Keratinocyte (primary cell): ENCODE results near the gene TMEM35A. TPM values are rescaled to one million over a fixed set of nuclear protein-coding genes. Genes with fewer than 3 reads are reported as not detected.

Experiments
- DNase-seq: peaks from one replicate; pipeline ENCODE4 v3.0.0-alpha.2; 2011; ENCODE audit warnings: low read depth, missing footprints, low spot score
- FAIRE-seq: peaks from 2 replicates; lab custom pipeline; 2011; peaks lifted over from hg19 to GRCh38; lab: Jason Lieb, UNC
- H2AFZ ChIP-seq: 2 replicates; pipeline ENCODE4 v1.6.0; 2012; ENCODE audit warnings: low read length, control low read depth, inconsistent platforms; ENCODE audit not compliant: control insufficient read depth
- H3K27ac ChIP-seq: 2 replicates; pipeline ENCODE4 v1.5.1; 2011; ENCODE audit warnings: low read length; ENCODE audit not compliant: control insufficient read depth, insufficient read depth
- H3K27me3 ChIP-seq: 3 replicates; pipeline ENCODE4 v1.6.0; 2011; ENCODE audit warnings: low read length; ENCODE audit not compliant: control insufficient read depth, insufficient read depth; ENCODE audit errors: extremely low read depth
- H3K36me3 ChIP-seq, 2 experiments: 2 replicates in 1 of 2; 3 replicates in 1 of 2; pipeline ENCODE4 v1.5.1; 2011; ENCODE audit warnings: low read length in 2 of 2, mild to moderate bottlenecking in 1 of 2; ENCODE audit not compliant: control insufficient read depth in 2 of 2, insufficient read depth in 2 of 2; ENCODE audit errors: extremely low read depth in 1 of 2
- H3K4me1 ChIP-seq: 3 replicates; pipeline ENCODE4 v1.5.1; 2011; ENCODE audit warnings: low read length; ENCODE audit not compliant: control insufficient read depth, insufficient read depth; ENCODE audit errors: extremely low read depth
- H3K4me2 ChIP-seq: 3 replicates; pipeline ENCODE4 v1.6.0; 2011; ENCODE audit warnings: low read depth, low read length; ENCODE audit not compliant: control insufficient read depth, insufficient read depth; ENCODE audit errors: extremely low read depth
- H3K4me3 ChIP-seq, 3 experiments: fragments of 200-600 bp in 1 of 3; sonication (generic) in 1 of 3; 2 replicates in 2 of 3; 3 replicates in 1 of 3; pipeline ENCODE4 v1.5.1; 2011 to 2016; ENCODE audit warnings: low read length in 3 of 3, mild to moderate bottlenecking in 3 of 3, control low read depth in 2 of 3, inconsistent platforms in 1 of 3, low read depth in 1 of 3, mixed read lengths in 1 of 3, mixed run types in 1 of 3, moderate library complexity in 1 of 3; ENCODE audit not compliant: control insufficient read depth in 2 of 3, insufficient read depth in 2 of 3; ENCODE audit errors: extremely low read depth in 1 of 3
- H3K79me2 ChIP-seq: 2 replicates; pipeline ENCODE4 v1.6.0; 2012; ENCODE audit warnings: low read length; ENCODE audit not compliant: control insufficient read depth, insufficient read depth
- H3K9ac ChIP-seq: 3 replicates; pipeline ENCODE4 v1.6.0; 2011; ENCODE audit warnings: low read length; ENCODE audit not compliant: control insufficient read depth, insufficient read depth; ENCODE audit errors: extremely low read depth
- H3K9me1 ChIP-seq: 3 replicates; pipeline ENCODE4 v1.6.0; 2011; ENCODE audit warnings: low read length; ENCODE audit not compliant: control insufficient read depth, insufficient read depth; ENCODE audit errors: extremely low read depth
- H3K9me3 ChIP-seq: 2 replicates; pipeline ENCODE4 v1.5.1; 2012; ENCODE audit warnings: low read depth, low read length; ENCODE audit not compliant: control insufficient read depth
- H4K20me1 ChIP-seq: 3 replicates; pipeline ENCODE4 v1.6.0; 2011; ENCODE audit warnings: low read length; ENCODE audit not compliant: control insufficient read depth, insufficient read depth; ENCODE audit errors: extremely low read depth
- EZH2 ChIP-seq: IDR thresholded peaks from one replicate; pipeline ENCODE4 v1.6.1; 2012; ENCODE audit warnings: inconsistent platforms, mild to moderate bottlenecking, low read length, moderate library complexity
- dilution Hi-C: fragments of 300-500 bp; cut with MboI; formaldehyde crosslinking; loops from one replicate; pipeline ENCODE4 v1.7.0; 2020; ENCODE audit warnings: low sequenced_read_pairs; ENCODE audit not compliant: extremely low pct_ligation_motif_present
- polyA plus RNA-seq, 5 experiments: library from polyadenylated mRNA; depleted of rRNA in 3 of 5; stranded (reverse) in 3 of 5; stranded (forward) in 1 of 5; unstranded in 1 of 5; fragments of >200 nt; gene quantifications; 1 replicate in 1 of 5; 2 replicates in 3 of 5; 3 replicates in 1 of 5; pipeline versions ENCODE4 v1.2.1 to v1.2.3, GENCODE V29; 2011 to 2012; ENCODE audit warnings: missing spikeins in 2 of 5, low read depth in 1 of 5, low replicate concordance in 1 of 5
- TF ChIP-seq, protein P1 (sequence below), 3 experiments: IDR thresholded peaks in 1 of 3; conservative IDR thresholded peaks in 1 of 3; optimal IDR thresholded peaks in 1 of 3; 2 replicates in 2 of 3; 3 replicates in 1 of 3; pipeline versions ENCODE3 to v1.5.1; 2011; ENCODE audit warnings: low read length in 3 of 3, mild to moderate bottlenecking in 3 of 3, moderate library complexity in 2 of 3, control low read depth in 1 of 3, inconsistent platforms in 1 of 3; ENCODE audit not compliant: insufficient read depth in 2 of 3; ENCODE audit errors: extremely low read depth in 1 of 3

The TMEM35A gene
- polyA plus RNA-seq, 1 donor (not counting 4 experiments of a cell fraction or from before 2014, with no cell fraction given): 0.03 TPM

DNA sequence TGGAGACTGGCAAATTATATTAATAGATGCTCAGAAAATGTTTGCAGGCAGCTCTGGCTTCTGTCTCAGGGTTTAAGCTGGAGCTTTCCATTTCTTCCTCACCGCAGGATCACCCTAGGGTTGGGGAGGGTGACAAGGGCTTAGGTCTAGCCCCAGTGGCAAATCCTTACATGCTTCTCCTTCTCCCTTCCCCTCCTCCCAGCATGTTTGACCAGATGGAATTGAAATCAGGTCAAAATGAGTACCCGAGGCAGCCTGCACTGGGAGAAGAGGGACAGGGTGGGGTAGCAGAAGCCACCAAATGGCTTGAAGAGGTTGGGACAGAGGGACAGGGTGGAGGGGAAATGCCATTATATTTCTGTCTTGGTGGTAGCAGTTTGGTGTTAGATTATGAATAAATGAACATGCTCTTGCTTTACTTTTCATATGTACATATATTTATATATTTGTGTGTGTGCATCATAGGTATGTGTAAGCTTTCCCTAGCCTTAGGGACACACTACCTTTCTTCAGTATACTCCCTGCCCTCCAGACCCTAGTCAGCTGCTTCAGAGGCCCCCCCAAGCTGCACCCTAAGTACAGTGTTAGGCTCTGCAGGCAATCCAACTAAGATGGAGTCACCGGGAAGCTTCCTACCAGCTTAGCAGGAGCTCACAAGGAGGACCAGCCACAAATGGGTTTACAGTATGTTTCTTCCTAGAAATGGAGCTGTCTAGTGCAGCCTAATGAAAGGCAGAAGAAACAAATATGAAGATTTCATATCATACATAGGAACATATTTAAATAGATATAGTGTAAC, 1.8 kb downstream of the TMEM35A start:
- no peak overlapping the region for H3K4me2 ChIP-seq
- H3K9me3 ChIP-seq: no peaks in the 10 kb centered on the region
- no peaks in the 10 kb centered on the region for H3K27me3 ChIP-seq
- no peak overlapping the region for H3K27ac ChIP-seq
- H3K9me1 ChIP-seq: no peaks in the 10 kb centered on the region
- no peak overlapping the region for H3K4me3 ChIP-seq
- DNase-seq (no peak), FAIRE-seq (no peak)
- dilution Hi-C loops: no loop called here
- no peak overlapping the region for H3K9ac ChIP-seq
- no peak for TF ChIP-seq EZH2
- no peaks in the 10 kb centered on the region for H3K79me2 ChIP-seq
- H3K36me3 ChIP-seq: no peaks in the 10 kb centered on the region
- no peaks in the 10 kb centered on the region for H3K4me1 ChIP-seq
- H2AFZ ChIP-seq: no peak overlapping the region
- H4K20me1 ChIP-seq: no peaks in the 10 kb centered on the region

DNA sequence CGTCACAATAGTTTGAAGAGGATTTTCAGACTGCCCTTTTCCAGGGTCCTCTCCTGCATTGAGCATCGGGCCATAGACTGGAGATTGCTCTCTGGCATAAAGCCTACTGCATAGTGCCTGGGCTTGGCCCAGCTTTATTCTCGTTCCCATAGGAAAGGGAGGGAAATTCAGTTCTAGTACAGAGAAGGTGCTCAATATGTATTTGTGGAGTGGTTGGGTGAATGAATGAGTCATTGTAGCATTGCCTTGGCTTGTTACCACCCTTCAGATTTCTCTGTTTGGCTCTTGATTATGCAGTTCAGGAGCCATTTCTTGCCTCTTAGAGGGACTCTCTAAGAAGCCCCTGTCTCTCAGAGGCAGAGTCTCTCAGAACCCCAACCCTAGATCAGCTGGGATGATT, 2.6 kb downstream of the TMEM35A start:
- no peak for DNase-seq
- Histone ChIP-seq H2AFZ (no peak overlapping the region), H4K20me1 (no peaks in the 10 kb centered on the region), H3K9ac (no peak overlapping the region), H3K27me3 (no peaks in the 10 kb centered on the region), H3K9me3 (no peaks in the 10 kb centered on the region), H3K36me3 (no peaks in the 10 kb centered on the region), H3K4me1 (no peaks in the 10 kb centered on the region), H3K9me1 (no peaks in the 10 kb centered on the region), H3K4me2 (no peak overlapping the region), H3K79me2 (no peaks in the 10 kb centered on the region), H3K27ac (no peak overlapping the region), H3K4me3 (no peak overlapping the region)
- peak; percentile 81 for FAIRE-seq
- dilution Hi-C loops: no loop called here
- TF ChIP-seq, protein P1, sequence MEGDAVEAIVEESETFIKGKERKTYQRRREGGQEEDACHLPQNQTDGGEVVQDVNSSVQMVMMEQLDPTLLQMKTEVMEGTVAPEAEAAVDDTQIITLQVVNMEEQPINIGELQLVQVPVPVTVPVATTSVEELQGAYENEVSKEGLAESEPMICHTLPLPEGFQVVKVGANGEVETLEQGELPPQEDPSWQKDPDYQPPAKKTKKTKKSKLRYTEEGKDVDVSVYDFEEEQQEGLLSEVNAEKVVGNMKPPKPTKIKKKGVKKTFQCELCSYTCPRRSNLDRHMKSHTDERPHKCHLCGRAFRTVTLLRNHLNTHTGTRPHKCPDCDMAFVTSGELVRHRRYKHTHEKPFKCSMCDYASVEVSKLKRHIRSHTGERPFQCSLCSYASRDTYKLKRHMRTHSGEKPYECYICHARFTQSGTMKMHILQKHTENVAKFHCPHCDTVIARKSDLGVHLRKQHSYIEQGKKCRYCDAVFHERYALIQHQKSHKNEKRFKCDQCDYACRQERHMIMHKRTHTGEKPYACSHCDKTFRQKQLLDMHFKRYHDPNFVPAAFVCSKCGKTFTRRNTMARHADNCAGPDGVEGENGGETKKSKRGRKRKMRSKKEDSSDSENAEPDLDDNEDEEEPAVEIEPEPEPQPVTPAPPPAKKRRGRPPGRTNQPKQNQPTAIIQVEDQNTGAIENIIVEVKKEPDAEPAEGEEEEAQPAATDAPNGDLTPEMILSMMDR (optimal IDR thresholded peaks at IDR 0.05 in 1 of 3, IDR thresholded peaks at IDR 0.05 in 1 of 3, conservative IDR thresholded peaks at IDR 0.05 in 1 of 3; ENCODE audit: extremely low read depth in 1 of 3, insufficient read depth in 2 of 3, low read length in 3 of 3): no peak
- no peak for TF ChIP-seq EZH2
